ENCODE measurements around the gene CERKL. TPM values are rescaled to one million over a fixed set of nuclear protein-coding genes. Genes with fewer than 3 reads are reported as not detected.

CERKL gene
- total RNA-seq, 1 donor from 2014 or later, result 0.40 TPM

DNA sequence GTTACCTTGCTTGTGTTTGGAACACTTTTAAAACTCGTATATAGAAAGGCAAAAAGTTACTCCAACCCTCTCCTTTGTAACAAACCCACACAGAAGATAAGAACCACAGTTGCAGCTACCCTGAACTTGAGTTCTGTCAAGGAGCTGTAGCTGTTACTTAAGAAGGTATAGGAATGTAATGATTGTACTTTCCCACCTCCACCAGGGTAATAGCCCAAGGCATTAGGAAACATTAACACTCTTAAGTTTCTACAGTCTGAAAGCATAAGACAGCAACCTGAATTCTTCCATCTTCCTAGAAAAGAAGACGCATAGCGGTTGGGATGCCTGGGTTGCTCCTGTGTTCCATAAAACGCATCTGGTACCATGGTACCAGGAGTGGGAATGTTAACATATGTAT lies 156.7 kb downstream of the CERKL start:
- H3K4me3 ChIP-seq (ENCODE audit: low read depth, low read length), result no peak overlapping the region
- DNase-seq (ENCODE audit: low read depth), result no peak
- TF ChIP-seq, protein P1, sequence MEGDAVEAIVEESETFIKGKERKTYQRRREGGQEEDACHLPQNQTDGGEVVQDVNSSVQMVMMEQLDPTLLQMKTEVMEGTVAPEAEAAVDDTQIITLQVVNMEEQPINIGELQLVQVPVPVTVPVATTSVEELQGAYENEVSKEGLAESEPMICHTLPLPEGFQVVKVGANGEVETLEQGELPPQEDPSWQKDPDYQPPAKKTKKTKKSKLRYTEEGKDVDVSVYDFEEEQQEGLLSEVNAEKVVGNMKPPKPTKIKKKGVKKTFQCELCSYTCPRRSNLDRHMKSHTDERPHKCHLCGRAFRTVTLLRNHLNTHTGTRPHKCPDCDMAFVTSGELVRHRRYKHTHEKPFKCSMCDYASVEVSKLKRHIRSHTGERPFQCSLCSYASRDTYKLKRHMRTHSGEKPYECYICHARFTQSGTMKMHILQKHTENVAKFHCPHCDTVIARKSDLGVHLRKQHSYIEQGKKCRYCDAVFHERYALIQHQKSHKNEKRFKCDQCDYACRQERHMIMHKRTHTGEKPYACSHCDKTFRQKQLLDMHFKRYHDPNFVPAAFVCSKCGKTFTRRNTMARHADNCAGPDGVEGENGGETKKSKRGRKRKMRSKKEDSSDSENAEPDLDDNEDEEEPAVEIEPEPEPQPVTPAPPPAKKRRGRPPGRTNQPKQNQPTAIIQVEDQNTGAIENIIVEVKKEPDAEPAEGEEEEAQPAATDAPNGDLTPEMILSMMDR (conservative IDR thresholded peaks at IDR 0.05; ENCODE audit: low read depth, low read length), result no peak

DNA sequence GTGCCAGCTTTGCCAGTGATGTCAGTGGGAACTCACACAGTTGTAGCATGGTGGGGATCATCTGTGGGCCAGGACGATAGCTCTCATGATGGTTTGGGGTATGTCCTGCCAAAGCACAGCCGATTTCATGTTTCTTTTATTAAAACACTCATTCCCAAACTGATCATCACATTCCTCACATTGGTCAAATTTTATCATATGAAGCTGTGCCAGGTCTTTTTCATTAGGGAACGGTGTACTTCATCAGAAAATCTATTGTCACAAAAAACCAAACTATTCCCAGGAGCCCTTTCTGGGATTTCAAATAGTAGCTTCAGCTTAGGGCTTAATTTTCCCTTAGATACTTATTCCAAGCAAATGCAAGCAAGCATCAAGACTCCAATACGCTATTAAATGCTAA lies 157.7 kb downstream of the CERKL start:
- DNase-seq (ENCODE audit: low read depth), result no peak
- TF ChIP-seq, protein P1 (conservative IDR thresholded peaks at IDR 0.05; ENCODE audit: low read depth, low read length), result no peak
- H3K4me3 ChIP-seq (ENCODE audit: low read depth, low read length), result no peak overlapping the region

Other genes with a start within 250 kb of the CERKL start
- gene ITGA4, start 199.7 kb downstream of the CERKL start, total RNA-seq, result 11.6 and 22.5 TPM in 2 replicates
- gene NEUROD1, start 23.4 kb upstream of the CERKL start, total RNA-seq, result not detected in 2 replicates
- gene ITPRID2, start 234.6 kb upstream of the CERKL start, total RNA-seq, result 95.4 and 112 TPM in 2 replicates